NCI-H1436 treated with DMSO at 0.1 percent for 48 hours (cell line): ENCODE data around the gene TMEM42.
A peak's percentile ranks its signal among the peaks of the same experiment; 100 is the strongest.

Source experiments
- DNase-seq: peaks from one replicate; lab custom pipeline; 2025; lab: John Stamatoyannopoulos, UW

Gene TMEM42

DNA sequence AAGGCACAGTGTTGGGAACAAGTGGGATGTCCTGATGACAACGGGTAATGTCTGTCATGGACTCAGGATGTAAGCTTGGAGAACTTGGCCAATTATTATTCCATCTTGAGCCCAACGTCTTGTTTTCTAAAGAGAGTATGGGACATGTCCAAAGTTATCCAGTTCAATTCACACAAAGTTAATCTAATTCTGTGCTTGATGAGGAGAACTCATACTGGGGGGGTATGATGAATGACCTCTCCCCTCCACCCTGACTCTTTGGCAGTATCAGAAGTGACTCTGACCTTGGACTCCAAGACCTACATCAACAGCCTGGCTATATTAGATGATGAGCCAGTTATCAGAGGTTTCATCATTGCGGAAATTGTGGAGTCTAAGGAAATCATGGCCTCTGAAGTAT, 49.0 kb downstream of the TMEM42 start:
- no peak for DNase-seq

DNA sequence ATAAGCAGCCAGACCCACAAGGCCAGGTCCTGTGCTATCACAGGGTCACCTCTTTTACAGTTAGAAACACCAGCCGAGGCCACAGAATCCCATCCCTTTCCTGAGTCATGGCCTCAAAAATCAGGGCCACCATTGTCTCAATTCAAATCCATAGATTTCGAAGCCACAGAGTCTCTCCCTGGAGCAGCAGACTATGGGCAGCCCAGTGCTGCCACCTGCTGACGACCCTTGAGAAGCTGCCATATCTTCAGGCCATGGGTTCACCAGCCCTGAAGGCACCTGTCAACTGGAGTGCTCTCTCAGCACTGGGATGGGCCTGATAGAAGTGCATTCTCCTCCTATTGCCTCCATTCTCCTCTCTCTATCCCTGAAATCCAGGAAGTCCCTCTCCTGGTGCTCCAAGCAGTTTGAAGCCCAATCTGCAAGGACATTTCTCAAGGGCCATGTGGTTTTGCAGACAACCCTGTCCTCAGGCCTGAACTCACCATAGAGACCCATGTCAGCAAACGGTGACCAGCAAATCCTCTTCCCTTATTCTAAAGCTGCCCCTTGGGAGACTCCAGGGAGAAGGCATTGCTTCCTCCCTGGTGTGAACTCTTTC, 52.3 kb downstream of the TMEM42 start:
- peak; percentile 0 for DNase-seq

DNA sequence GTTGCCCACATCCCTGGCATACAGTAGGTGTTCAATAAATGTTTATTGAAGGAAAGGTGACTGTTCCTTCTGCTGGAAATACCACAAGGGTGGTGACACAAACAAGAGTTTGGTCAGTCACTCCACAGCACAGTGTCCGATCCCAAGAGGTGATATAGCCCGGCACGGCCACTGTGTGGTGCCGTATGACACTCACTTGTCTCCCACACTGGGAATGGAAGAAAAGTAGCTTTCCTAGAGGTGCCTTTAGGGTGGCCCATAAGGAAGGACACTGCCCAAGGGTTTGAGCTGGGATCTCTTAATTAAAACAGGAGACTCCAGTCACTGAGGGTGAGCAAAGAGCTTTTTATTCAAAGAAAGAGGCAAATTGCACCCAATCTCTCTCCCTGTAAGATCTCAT, 53.2 kb downstream of the TMEM42 start:
- no peak for DNase-seq
